Stimulated activated CD4-positive, alpha-beta T cell treated with anti-CD3 and anti-CD28 coated beads, Interleukin-4, amount 100 ng/mL, for 24 hours (primary cell): Measurements from ENCODE around the gene VWF.

Experiments
- DNase-seq: peaks from one replicate; pipeline ENCODE4 v3.0.0-alpha.2; 2020

VWF gene

GRCh38 chr12:5972387-5972786 is 152.1 kb downstream of the VWF start:
- no peak for DNase-seq

GRCh38 chr12:5971194-5971850 is 153.1 kb downstream of the VWF start:
- no peak for DNase-seq

- no peak for DNase-seq
Observed at GRCh38 chr12:5969974-5970690, 154.3 kb downstream of the VWF start.

- no peak for DNase-seq
Observed at GRCh38 chr12:5969156-5969973, 155.1 kb downstream of the VWF start.

GRCh38 chr12:5967645-5968415 is 156.6 kb downstream of the VWF start:
- DNase-seq: no peak

GRCh38 chr12:5966486-5967095 is 157.9 kb downstream of the VWF start:
- no peak for DNase-seq

GRCh38 chr12:5965950-5966383 is 158.5 kb downstream of the VWF start:
- peak; percentile 48 for DNase-seq

GRCh38 chr12:5964913-5965900 is 159.3 kb downstream of the VWF start:
- no peak for DNase-seq

GRCh38 chr12:5963515-5963914 is 161.0 kb downstream of the VWF start:
- no peak for DNase-seq

- no peak for DNase-seq
Observed at GRCh38 chr12:5960783-5961182, 163.7 kb downstream of the VWF start.

GRCh38 chr12:5956987-5957386 is 167.5 kb downstream of the VWF start:
- DNase-seq: no peak

- no peak for DNase-seq
Observed at GRCh38 chr12:5954661-5955060, 169.8 kb downstream of the VWF start.

GRCh38 chr12:5953835-5954586 is 170.5 kb downstream of the VWF start:
- no peak for DNase-seq

GRCh38 chr12:5952031-5952430 is 172.4 kb downstream of the VWF start:
- no peak for DNase-seq

- no peak for DNase-seq
Observed at GRCh38 chr12:5948696-5949095, 175.8 kb downstream of the VWF start.

GRCh38 chr12:5947006-5947405 is 177.5 kb downstream of the VWF start:
- DNase-seq: no peak

- DNase-seq: no peak
Observed at GRCh38 chr12:5946388-5946787, 178.1 kb downstream of the VWF start.

- no peak for DNase-seq
Observed at GRCh38 chr12:5945071-5946008, 179.1 kb downstream of the VWF start, which contains the start of gene ANO2. ANO2 (minus strand) TSS chr12:5945259; CDS start chr12:5945217, 42 bp downstream.

- no peak for DNase-seq
Observed at GRCh38 chr12:5944688-5945070, 179.8 kb downstream of the VWF start.
